ENCODE results near the gene USF2.
"Not testable (repeated sequence)": the region's sequence is repeated elsewhere in the genome, so short reads cannot be mapped to it uniquely, and the experiment has no call there.

USF2 gene

DNA sequence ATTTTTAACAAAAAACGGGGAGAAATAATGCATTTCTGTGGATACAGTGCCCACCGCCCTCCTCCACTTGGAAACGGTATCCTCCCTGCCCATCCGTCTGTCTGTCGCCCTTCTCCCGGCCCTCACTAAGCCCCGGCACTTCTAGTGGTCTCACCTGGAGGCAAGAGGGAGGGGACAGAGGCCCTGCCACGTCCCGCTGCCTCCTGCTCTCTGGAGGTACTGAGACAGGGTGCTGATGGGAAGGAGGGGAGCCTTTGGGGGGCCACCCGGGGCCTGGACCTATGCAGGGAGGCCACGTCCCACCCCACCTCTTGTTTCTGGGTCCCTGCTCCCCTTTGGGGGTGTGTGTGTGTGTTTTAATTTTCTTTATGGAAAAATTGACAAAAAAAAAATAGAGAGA lies 10.6 kb downstream of the USF2 start:
- Mint-ChIP-seq H3K27ac (no peak overlapping the region), H3K36me3 (ENCODE audit: low read depth) (peaks cover 18% of the 10 kb centered on the region), H3K4me3 (no peak overlapping the region), H3K4me1 (ENCODE audit: low read depth) (no peaks in the 10 kb centered on the region), H3K27me3 (ENCODE audit: low read depth) (peaks cover 19% of the 10 kb centered on the region), H3K9me3 (no peaks in the 10 kb centered on the region)
- no peak for DNase-seq (ENCODE audit: low spot score)

DNA sequence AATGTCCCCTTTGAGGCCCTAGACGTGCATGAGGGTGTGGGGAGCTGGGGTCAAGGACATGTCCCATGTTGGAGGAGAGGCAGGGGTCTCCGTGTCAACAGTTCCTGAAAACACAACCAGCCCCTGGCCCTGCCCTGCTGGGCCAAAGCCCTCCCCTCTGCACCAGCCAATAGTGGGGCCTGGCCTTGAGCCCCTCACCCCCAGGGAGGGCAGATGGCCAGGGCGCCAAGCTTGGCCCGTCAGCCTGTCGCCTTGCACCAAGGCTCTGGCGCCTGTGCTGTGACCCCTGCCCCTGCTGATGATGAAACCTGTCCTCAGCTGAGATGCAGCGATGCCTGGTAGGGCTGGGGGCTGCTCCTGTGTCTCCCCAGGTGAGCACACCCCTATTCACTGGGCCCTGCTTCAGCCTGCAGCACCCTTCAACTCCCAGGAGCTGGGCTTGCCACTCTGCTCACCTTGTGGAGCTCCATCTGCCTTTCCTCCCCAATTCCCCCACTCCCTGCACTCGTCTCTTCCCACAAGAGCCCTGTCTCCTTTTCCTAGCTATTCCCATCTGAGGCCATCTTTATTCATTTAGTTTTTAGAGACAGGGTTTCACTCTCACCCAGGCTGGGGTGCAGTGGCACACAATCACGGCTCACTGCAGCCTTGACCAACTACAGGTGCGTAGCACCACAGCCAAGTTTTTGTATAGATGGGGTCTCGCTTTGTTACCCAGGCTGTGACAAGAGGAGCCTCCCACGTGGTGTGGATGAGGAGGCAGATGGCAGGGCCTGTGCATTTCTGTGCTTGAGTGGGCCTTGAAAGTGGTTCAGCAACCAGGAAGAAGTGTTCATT lies 11.4 kb downstream of the USF2 start:
- Mint-ChIP-seq H3K4me1 (ENCODE audit: low read depth) (no peaks in the 10 kb centered on the region), H3K27me3 (ENCODE audit: low read depth) (peaks cover 22% of the 10 kb centered on the region), H3K4me3 (no peak overlapping the region), H3K36me3 (ENCODE audit: low read depth) (peaks cover 14% of the 10 kb centered on the region), H3K9me3 (no peaks in the 10 kb centered on the region), H3K27ac (no peak overlapping the region)
- no peak for DNase-seq (ENCODE audit: low spot score)

DNA sequence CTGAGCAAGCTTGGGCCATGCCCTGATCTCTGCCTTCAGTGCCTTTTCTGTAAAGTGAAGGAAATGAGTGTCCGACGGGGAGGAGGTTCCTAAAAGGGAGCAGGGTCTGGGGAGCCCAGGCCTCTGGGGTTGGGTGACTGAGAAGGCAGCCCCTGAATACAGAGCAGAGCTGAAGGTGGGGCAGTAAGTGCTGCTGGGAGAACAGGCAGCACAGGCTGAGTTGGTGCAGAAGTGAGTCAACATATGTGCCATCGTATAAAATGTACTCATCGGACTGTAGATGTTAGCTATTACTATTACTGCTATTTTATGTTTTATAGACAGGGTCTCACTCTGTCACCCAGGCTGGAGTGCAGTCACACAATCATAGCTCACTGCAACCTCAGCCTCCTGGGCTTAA lies 12.5 kb downstream of the USF2 start:
- no peak for DNase-seq (ENCODE audit: low spot score)
- Mint-ChIP-seq H3K9me3 (no peaks in the 10 kb centered on the region), H3K27ac (no peak overlapping the region), H3K4me1 (ENCODE audit: low read depth) (no peaks in the 10 kb centered on the region), H3K4me3 (no peak overlapping the region), H3K27me3 (ENCODE audit: low read depth) (peaks cover 24% of the 10 kb centered on the region), H3K36me3 (ENCODE audit: low read depth) (peaks cover 6% of the 10 kb centered on the region)

DNA sequence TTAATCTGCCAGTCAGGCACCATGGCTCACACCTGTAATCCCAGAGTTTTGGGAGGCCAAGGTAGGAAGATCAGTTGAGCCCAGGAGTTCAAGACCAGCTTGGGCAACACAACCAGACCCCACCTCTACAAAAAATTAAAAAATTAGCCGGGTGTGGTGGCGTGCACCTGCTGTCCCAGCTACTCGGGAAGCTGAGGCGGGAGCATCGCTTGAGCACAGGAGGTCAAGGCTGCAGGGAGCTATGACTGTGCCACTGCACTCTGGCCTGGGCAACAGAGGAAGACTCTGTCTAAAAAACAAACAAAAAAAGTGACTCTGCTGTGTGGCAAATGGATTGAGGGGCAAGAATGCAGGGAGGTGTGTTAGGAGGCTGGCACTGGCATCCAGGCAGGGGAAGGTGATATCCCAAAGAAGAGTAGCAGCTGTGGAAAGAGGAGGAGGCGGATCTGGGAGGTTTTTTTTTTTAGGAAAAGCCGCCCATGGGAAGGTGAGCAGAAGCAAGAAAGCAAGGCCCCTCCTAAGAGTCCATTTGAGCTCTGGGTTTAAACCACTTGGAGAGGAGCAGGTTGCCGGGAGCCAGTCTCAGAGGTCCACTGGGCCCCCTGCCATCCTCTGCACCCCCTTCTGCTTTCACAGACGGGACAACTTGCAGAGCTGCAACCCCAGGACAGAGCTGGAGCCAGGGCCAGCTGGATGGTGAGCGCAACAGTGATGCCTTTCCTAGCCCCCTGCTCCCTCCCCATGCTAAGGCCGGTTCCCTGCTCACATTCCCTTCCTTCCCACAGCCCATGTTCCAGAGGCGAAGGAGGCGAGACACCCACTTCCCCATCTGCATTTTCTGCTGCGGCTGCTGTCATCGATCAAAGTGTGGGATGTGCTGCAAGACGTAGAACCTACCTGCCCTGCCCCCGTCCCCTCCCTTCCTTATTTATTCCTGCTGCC lies 15.7 kb downstream of the USF2 start:
- peaks cover 24% of the 10 kb centered on the region for H3K27me3 Mint-ChIP-seq (ENCODE audit: low read depth)
- no peaks in the 10 kb centered on the region for H3K9me3 Mint-ChIP-seq
- DNase-seq (ENCODE audit: low spot score), result no peak
- no peaks in the 10 kb centered on the region for H3K36me3 Mint-ChIP-seq (ENCODE audit: low read depth)
- H3K4me1 Mint-ChIP-seq (ENCODE audit: low read depth), result no peaks in the 10 kb centered on the region
- H3K4me3 Mint-ChIP-seq, result no peak overlapping the region
- no peak overlapping the region for H3K27ac Mint-ChIP-seq

DNA sequence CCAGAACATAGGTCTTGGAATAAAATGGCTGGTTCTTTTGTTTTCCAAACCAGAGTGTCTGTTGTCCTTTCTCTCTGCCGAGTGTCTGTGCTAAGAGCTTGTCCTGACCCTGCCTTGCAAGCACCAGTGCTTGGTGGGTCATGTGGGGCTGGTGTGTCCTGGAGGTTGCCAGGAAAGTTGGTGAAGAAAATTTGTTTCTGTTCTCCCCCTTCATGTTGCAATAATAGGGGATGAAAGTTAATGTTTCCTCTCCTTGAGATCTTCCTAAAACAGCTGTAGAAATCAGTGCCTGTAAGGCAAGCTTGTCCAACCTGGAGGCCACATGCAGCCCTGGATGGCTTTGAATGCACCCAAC lies 16.3 kb downstream of the USF2 start:
- H3K27ac Mint-ChIP-seq, result no peak overlapping the region
- no peaks in the 10 kb centered on the region for H3K9me3 Mint-ChIP-seq
- H3K36me3 Mint-ChIP-seq (ENCODE audit: low read depth), result no peaks in the 10 kb centered on the region
- no peaks in the 10 kb centered on the region for H3K4me1 Mint-ChIP-seq (ENCODE audit: low read depth)
- no peak overlapping the region for H3K4me3 Mint-ChIP-seq
- peaks cover 24% of the 10 kb centered on the region for H3K27me3 Mint-ChIP-seq (ENCODE audit: low read depth)
- DNase-seq (ENCODE audit: low spot score), result no peak

DNA sequence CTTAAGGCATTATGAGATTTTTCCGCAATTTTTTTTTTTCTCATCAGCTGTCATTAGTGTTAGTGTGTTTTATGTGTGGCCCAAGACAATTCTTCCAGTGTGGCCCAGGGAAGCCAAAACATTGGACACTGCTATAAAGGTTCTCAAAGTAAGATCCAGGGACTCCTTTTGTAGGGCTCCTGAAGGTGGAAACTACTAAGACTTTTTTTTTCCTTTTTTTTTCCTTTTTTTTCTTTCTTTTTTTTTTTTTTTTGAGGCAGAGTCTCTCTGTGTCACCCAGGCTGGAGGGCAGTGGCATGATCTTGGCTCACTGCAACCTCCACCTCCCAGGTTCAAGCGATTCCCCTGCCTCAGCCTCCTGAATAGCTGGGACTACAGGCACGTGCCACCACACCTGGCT lies 16.7 kb downstream of the USF2 start:
- not testable (repeated sequence) for DNase-seq (ENCODE audit: low spot score); H3K4me1 Mint-ChIP-seq (ENCODE audit: low read depth); H3K27ac Mint-ChIP-seq; H3K36me3 Mint-ChIP-seq (ENCODE audit: low read depth); H3K9me3 Mint-ChIP-seq; H3K4me3 Mint-ChIP-seq
- H3K27me3 Mint-ChIP-seq (ENCODE audit: low read depth), result peaks cover 24% of the 10 kb centered on the region

DNA sequence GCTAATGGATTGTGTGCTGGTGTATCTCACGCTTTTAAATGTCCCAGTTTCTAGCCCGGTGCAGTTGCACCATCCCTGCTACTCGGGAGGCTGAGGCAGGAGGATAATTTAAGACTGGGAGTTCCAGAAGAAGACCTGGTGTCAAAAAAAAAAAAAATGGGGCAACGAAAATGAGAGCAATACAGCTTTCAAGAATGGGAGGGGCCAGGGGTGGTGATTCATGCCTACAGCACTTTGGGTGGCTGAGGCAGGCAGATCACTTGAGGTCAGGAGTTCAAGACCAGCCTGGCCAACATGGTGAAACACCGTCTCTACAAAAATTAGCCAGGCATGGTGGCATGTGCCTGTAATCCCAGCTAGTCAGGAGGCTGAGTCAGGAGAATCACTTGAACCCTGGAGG lies 17.3 kb downstream of the USF2 start:
- not testable (repeated sequence) for H3K9me3 Mint-ChIP-seq; H3K4me3 Mint-ChIP-seq; H3K36me3 Mint-ChIP-seq (ENCODE audit: low read depth); H3K4me1 Mint-ChIP-seq (ENCODE audit: low read depth); DNase-seq (ENCODE audit: low spot score); H3K27ac Mint-ChIP-seq
- peaks cover 23% of the 10 kb centered on the region for H3K27me3 Mint-ChIP-seq (ENCODE audit: low read depth)

DNA sequence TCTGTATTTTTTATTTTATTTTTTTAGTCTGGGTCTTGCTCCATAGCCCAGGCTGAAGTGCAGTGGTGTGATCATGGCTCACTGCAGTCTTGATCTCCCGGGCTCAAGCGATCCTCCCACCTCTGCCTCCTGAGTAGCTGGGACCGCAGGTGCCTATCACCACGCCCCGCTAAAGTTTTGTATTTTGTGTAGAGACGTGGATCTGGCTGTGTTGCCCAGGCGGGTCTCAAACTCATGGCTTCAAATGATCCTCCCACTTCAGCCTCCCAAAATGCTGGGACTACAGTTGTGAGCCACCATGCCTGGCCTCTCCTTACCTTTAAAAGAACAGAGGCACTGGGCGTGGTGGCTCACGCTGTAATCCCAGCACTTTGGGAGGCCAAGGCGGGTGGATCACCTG lies 19.0 kb downstream of the USF2 start:
- DNase-seq (ENCODE audit: low spot score), result no peak
- H3K27me3 Mint-ChIP-seq (ENCODE audit: low read depth), result peaks cover 13% of the 10 kb centered on the region
- no peak overlapping the region for H3K4me3 Mint-ChIP-seq
- H3K4me1 Mint-ChIP-seq (ENCODE audit: low read depth), result no peaks in the 10 kb centered on the region
- no peaks in the 10 kb centered on the region for H3K9me3 Mint-ChIP-seq
- H3K36me3 Mint-ChIP-seq (ENCODE audit: low read depth), result no peaks in the 10 kb centered on the region
- H3K27ac Mint-ChIP-seq, result no peak overlapping the region

DNA sequence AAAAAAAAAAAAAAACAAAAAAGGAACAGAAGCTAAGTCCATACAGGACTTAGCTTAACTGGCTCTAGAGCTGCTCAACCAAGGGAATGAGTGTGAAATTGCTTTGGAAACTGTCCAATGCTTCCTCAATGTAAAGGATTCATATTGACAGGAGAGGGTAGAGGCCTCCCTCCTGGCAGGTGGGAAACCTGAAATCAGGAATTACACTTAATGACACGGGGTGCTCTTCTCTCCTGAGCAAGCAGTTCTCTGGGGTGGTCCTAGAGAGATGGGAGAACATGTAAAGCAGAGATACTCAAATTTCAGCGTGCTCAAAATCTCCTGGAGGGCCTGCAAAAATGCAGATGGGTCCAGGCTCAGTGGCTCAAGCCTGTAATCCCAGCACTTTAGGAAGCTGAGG lies 19.6 kb downstream of the USF2 start:
- H3K27me3 Mint-ChIP-seq (ENCODE audit: low read depth), result peaks cover 7% of the 10 kb centered on the region
- DNase-seq (ENCODE audit: low spot score), result no peak
- no peak overlapping the region for H3K27ac Mint-ChIP-seq
- no peaks in the 10 kb centered on the region for H3K36me3 Mint-ChIP-seq (ENCODE audit: low read depth)
- no peak overlapping the region for H3K4me3 Mint-ChIP-seq
- H3K9me3 Mint-ChIP-seq, result no peaks in the 10 kb centered on the region
- no peaks in the 10 kb centered on the region for H3K4me1 Mint-ChIP-seq (ENCODE audit: low read depth)

DNA sequence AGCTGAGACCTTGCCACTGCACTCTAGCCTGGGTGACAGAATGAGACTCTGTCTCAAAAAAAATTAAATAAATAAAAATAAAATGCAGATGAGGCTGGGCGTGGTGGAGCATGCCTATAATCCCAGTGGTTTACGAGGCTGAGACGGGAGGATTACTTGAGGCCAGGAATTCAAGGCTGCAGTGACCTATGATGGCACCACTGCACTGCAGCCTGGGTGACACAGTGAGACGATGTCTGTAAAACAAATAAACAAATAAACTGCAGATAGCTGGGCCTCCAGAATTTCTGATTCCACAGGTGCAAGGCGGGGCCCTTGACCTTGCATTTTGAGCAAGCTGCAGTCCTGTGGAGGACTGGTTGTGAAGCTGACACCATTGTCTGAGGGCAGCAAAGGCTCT lies 20.1 kb downstream of the USF2 start:
- H3K27me3 Mint-ChIP-seq (ENCODE audit: low read depth), result peaks cover 5% of the 10 kb centered on the region
- no peak overlapping the region for H3K4me3 Mint-ChIP-seq
- H3K27ac Mint-ChIP-seq, result no peak overlapping the region
- DNase-seq (ENCODE audit: low spot score), result no peak
- H3K4me1 Mint-ChIP-seq (ENCODE audit: low read depth), result no peaks in the 10 kb centered on the region
- no peaks in the 10 kb centered on the region for H3K36me3 Mint-ChIP-seq (ENCODE audit: low read depth)
- H3K9me3 Mint-ChIP-seq, result no peaks in the 10 kb centered on the region

DNA sequence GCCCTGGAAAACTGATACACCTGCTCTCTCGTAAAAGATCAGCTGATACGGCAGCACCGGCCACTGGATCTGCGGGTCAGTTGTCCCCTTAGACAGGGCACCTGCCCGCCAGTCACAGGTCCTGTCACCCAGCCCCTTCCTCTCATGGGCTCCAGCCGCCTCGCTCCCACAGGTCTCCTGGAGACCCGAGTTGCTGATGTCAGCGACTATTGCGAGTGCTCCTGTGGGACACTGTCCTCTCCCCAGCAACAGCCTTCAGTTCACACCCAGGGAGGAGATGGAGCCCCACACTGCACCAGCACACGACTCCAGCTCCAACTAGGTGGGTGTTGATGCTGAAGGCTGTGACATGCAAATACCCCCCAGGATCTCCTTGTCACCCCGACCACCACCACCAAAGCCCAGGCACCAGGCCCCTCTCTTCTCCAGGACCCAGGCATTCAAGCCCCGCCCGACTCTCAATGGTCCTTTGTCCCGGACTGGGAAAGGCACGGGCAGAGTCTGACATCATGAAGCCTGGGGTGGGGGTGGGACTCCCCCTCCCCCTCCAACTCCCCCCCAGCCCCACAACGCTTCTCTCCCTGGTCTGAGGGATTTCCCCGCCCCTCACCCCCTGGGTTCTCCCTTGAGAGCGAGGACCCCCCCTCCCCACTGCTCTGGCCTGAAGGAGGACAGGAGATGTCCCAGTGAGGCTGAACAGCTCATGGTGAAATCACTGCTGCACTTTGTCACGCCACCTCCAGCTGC lies 21.8 kb downstream of the USF2 start:
- Mint-ChIP-seq H3K36me3 (ENCODE audit: low read depth) (no peaks in the 10 kb centered on the region), H3K27me3 (ENCODE audit: low read depth) (no peaks in the 10 kb centered on the region), H3K4me3 (no peak overlapping the region), H3K27ac (no peak overlapping the region), H3K4me1 (ENCODE audit: low read depth) (no peaks in the 10 kb centered on the region), H3K9me3 (no peaks in the 10 kb centered on the region)
- DNase-seq (ENCODE audit: low spot score), result no peak

DNA sequence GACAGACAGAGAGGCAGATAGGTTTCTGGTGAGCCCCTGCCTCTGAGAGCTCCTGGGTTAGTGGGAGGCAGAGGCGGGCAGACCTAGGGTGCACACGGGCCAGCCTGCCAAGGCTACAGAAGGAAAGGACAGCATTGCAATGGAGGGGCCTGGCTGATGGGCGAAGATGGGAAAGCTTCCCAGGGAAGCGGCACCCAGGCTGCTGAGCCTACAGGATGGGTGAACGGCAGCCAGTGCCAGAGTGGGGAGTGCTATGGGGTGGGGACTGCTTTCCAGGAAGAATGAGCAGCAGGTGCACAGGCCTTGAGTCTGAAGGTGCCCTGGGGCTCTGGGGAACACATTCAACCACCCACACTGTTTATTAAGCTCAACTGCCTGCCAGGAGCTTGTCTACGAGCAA lies 22.5 kb downstream of the USF2 start:
- no peak for DNase-seq (ENCODE audit: low spot score)
- Mint-ChIP-seq H3K4me1 (ENCODE audit: low read depth) (peaks cover 4% of the 10 kb centered on the region), H3K4me3 (no peak overlapping the region), H3K27me3 (ENCODE audit: low read depth) (no peaks in the 10 kb centered on the region), H3K36me3 (ENCODE audit: low read depth) (no peaks in the 10 kb centered on the region), H3K9me3 (no peaks in the 10 kb centered on the region), H3K27ac (no peak overlapping the region)

DNA sequence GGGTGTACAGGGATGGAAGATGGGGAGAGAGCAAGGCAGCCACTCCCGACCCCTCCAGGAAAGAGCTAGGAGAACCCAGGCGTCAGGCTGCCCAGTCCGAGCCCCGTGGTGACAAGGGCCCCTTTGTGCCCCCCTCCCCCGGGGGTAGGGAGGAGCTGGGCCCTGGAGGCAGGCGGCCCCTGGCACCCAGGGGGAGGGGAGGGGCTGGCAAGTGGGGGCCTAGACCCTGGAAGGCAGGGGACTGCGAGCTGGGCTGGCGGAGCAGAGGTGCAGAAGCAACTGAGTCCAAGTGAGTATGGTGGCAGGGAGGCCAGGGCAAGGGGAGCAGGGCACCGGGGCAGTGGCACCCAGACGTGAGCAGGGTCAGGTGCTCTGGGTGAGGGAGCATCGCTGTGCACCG lies 23.2 kb downstream of the USF2 start, which contains the start of gene MAG:
Gene MAG (plus strand): TSS at position 246 of the 400 bp plus-strand sequence. CDS start 3,248 bp downstream, outside the sequence.
- DNase-seq (ENCODE audit: low spot score), result no peak
- Mint-ChIP-seq H3K36me3 (ENCODE audit: low read depth) (no peaks in the 10 kb centered on the region), H3K4me1 (ENCODE audit: low read depth) (peaks cover 4% of the 10 kb centered on the region), H3K4me3 (no peak within 1 kb of the TSS), H3K27me3 (ENCODE audit: low read depth) (no peaks in the 10 kb centered on the region), H3K9me3 (no peaks in the 10 kb centered on the region), H3K27ac (no peak within 1 kb of the TSS)
